ENCODE data around the gene ROBO1.

DNA sequence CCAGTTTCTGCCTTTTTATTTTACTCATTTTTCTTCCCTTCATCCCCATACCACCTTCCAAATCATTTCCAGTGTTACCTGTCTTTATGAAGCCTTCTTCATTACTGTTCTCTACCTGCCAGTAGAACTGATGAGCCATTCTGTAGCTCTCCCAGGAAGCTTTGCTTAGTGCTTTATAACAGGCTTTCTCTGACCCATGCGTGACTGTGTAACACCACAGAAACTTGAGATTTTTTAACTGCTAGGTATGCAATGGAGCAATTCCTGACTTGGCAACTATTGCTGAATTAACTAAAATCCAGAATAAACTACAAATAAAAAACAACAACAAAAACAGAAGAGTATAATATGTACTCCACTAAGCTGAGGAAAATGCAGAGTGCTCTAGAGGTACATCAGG, 289.2 kb downstream of the ROBO1 start:
- no peak for TF ChIP-seq POLR2A (IDR thresholded peaks at IDR 0.05)
- TF ChIP-seq, protein P1, sequence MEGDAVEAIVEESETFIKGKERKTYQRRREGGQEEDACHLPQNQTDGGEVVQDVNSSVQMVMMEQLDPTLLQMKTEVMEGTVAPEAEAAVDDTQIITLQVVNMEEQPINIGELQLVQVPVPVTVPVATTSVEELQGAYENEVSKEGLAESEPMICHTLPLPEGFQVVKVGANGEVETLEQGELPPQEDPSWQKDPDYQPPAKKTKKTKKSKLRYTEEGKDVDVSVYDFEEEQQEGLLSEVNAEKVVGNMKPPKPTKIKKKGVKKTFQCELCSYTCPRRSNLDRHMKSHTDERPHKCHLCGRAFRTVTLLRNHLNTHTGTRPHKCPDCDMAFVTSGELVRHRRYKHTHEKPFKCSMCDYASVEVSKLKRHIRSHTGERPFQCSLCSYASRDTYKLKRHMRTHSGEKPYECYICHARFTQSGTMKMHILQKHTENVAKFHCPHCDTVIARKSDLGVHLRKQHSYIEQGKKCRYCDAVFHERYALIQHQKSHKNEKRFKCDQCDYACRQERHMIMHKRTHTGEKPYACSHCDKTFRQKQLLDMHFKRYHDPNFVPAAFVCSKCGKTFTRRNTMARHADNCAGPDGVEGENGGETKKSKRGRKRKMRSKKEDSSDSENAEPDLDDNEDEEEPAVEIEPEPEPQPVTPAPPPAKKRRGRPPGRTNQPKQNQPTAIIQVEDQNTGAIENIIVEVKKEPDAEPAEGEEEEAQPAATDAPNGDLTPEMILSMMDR (IDR thresholded peaks at IDR 0.05), result no peak
